Stimulated activated CD4-positive, alpha-beta T cell treated with anti-CD3 and anti-CD28 coated beads, Interleukin-12 subunit alpha, Interleukin-12 subunit beta, amount 100 ng/mL, for 24 hours (primary cell): Measurements from ENCODE around the gene PRRG4.
"Not testable (repeated sequence)": the region's sequence is repeated elsewhere in the genome, so short reads cannot be mapped to it uniquely, and the experiment has no call there.

Source experiments
- DNase-seq, 2 experiments: peaks; one replicate each; pipeline ENCODE4 v3.0.0-alpha.2; 2020; ENCODE audit warnings: low read depth in 2 of 2

Gene PRRG4

DNA sequence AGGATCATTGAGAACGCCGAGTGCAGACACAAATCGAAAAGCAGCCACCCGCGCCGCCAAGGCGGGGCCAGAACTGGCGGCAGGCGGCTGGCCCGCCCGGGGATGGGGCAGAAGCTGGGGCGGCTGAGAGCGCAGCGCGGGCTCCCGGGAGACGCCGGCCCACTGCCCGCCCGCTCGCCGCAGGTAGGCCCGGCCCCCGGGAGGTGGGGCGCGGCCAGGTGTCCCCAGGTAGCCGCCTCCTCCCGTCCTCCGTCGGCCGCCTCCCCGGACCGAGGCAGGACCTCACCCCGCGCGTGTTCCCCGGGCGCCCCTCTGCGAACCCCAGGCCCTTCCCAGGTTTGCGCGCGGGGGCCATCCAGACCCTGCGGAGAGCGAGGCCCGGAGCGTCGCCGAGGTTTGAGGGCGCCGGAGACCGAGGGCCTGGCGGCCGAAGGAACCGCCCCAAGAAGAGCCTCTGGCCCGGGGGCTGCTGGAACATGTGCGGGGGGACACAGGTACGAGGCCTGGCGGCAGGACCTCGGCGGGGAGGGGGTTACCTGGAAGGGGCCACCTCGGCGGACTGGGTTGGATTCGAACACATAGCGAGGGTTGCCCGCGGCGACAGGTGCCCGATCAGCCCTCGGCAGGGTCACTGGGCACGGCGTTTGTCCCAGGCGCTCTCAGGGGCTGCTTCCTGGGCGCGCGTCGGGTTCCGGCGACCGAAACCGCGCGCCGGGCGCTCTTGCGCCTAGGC lies at the start of gene PRRG4:
Gene PRRG4, plus strand, starts transcription at position 248 of the 733 bp plus-strand sequence. CDS start 603 bp downstream, outside the sequence.
- peak; percentile 11 to 28 for DNase-seq

DNA sequence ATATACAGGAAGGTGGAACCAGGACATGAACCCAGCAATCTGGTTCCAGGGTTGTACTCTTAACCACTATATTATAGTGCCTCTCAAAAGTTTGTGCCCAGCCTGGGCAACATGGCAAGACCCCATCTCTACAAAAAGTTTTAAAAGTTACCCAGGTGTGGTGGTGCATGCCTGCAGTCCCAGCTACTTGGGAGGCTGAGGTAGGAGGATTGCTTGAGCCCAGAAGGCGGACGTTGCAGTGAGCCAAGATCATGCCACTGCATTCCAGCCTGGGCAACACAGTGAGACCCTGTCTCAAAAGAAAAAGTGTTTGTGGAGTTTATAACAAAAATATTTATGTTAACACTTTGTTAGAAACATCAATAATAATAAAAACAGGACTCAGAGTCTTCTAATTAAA lies 48.9 kb upstream of the PRRG4 start:
- not testable (repeated sequence) for DNase-seq

DNA sequence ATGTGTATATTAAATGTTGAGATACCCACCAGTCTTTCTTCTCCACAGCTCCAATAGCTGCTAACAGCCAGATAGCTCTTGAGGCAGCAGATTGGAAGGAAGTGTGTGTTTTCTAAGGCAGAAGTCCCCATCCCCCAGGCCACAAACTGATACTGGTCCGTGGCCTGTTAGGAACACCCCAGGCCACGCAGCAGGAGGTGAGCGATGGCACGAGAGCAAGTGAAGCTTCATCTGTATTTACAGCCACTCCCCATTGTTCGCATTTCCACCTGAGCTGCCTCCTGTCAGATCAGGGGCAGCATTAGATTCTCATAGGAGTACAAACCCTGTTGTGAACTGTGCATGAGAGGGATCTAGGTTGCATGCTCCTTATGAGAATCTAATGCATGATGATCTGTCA lies 48.0 kb upstream of the PRRG4 start:
- no peak for DNase-seq

DNA sequence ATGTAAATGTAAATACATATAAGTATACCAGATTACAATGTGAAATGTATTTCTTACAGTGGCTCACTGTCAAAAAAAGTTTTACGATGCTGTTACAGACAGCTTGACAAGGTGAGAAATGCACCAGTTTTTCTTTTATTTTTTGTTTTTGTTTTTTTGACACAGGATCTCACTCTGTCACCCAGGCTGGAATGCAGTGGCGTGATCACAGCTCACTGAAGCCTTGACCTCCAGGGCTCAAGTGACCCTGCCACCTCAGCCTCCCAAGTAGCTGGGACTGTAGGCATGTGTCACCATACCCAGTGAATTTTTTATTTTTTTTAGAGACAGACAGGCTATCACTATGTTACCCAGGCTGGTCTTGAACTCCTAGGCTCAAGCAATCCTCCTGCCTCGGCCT lies 44.5 kb upstream of the PRRG4 start:
- DNase-seq, result no peak

DNA sequence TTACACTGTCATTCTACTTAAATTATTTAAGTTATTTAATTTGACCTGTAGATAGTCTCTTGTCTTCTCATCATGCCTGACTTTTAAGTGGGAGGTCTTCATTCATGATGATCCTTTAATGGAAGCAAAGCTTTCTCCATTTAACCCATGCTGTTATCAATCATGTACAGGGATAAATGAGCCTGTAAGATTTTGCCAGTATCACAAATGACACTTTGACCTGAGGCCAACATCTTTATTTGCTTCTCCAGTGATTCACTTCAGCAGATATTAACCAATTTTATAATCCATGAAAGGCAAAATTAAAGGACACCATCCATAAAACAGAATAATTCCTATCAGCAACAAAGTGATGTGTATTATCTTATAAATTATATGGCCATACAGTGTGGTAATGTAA lies 42.9 kb upstream of the PRRG4 start:
- DNase-seq, result no peak

DNA sequence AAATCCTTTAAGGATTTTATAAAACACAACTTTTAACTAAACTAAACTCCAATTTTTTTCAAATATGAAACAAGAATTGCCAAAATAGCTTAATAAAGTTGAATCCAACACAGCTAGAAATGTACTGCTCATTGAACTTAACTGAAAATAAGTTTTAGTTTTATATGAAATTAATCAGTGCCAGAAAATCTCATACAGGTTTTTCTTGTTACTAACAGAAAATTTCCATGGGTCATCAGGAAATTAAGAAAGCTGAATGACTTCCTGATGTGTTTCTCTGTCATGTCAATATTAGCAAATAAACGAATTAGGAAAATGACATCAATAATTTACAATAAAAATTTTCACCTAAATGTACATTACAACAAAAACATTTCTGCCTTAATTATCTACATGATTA lies 38.8 kb upstream of the PRRG4 start:
- no peak for DNase-seq

DNA sequence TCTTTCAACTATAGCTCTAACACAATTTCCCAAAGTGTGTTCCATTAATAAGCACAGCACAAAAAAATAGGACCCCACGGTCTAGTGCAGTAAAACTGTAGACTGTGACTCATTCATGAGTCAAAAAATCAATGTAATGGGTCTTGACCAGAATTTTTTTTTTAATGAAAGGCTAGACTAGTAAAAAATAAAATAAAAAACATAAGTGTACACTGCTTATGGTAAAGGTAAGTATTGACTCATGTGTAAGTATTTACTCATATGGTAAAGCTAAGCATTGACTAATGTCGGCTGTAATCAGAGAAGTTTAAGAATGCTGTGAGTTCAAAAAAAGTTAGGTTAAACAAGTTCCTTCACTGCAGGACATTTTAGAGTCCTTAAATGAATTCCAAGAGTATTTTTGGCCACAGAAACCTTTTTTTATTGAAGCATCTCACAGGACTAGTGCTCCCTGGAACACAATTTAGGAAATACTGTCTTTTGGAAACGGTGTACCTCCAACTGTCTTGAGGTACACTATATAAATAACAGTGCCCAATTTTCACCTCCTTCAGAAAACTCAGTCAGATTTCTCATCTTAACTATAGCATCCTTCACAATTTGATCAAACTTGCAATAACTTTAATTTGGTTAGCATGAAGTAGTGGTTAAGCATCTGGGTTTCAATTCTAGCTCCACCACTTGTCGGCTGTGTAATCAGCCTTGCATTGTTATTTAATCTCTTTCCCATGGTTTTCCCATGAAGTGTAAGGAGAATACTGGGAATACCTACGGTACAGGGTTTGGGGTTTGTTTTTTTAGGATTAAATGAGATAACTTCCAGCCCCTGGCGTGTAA lies 37.4 kb upstream of the PRRG4 start:
- no peak for DNase-seq

DNA sequence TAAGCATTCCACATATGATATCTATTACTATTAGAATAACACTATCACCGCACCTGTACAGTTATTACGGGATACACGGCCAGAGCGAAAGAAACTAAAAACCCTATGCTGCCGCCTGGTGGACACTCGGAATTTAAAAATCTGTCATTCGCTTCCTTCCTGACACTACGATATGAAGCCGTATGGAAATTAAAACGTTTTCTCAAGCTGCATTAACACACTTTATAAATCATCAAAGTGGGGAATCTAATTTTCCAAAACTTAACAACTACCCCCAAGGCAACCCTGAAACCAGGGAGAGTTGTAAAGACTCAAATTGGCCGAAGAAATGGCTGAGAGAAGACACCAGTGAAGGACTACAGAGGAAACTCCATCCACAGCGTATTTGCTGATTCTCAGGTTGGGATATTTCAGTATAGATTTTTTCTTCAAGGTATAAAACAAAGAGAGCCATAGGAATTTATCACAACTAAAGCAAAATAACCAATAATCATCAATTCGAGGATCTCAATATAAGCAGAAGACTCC lies 36.7 kb upstream of the PRRG4 start:
- DNase-seq, result peak; percentile 25 to 68

DNA sequence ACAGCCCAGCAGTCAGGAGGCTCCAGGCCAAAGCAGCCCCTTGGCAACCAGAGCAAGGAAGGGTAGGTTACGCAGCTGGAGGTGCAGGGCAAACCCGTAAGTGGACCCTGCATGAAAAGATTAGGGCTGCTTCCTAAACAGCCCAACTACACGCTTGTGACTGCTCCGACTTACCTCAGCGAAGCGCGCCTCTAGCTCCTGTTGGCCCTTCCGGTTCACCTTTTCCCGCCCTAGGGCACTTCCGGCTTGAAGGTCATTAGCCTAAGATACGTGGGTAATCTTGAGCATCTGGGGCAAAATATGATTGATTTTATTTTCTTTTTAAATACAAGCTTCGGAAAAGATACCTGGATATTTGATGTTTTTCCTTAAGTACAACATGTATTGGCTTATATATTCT lies 35.3 kb upstream of the PRRG4 start, which contains the start of gene CCDC73:
Gene CCDC73, minus strand, starts transcription at position 224 of the 400 bp plus-strand sequence. CDS start 34,419 bp downstream, outside the sequence.
- DNase-seq, result no peak

DNA sequence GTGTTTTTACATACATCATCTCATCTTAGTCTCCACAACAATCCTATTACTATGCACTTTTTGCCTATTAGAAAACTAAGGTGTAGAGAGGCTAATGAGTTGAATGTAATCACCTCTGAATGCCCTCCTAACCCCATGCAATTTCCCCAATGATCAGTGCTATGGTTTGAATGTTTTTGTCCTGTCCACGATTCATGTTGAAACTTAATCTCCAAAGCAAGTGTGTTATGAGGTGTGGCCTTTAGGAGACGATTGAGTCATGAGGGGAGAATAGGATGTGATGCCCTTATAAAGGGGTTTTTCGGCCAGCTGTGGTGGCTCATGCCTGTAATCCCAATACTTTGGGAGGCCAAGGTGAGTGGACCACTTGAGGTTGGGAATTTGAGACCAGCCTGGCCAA lies 33.3 kb upstream of the PRRG4 start:
- no peak for DNase-seq

DNA sequence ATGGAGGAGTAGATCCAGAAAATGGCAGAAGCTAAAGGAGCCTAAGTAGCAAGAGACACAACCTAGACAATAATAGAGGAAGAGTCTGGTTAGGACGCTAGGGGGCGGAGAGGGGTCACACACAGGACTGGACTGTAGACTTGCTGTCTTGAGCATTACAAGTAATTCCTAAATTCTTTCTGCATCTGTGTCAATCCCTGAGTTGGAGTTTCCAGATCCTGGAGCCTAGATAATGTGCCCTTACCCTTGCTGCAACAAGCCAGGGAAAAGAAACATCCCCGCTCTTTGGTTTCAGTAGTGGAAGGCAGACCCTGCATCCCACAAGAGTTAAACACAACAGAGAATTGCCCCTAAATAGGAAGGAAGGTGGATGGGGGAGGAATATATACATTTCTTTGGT lies 20.4 kb upstream of the PRRG4 start:
- peak; percentile 10 to 58 for DNase-seq

DNA sequence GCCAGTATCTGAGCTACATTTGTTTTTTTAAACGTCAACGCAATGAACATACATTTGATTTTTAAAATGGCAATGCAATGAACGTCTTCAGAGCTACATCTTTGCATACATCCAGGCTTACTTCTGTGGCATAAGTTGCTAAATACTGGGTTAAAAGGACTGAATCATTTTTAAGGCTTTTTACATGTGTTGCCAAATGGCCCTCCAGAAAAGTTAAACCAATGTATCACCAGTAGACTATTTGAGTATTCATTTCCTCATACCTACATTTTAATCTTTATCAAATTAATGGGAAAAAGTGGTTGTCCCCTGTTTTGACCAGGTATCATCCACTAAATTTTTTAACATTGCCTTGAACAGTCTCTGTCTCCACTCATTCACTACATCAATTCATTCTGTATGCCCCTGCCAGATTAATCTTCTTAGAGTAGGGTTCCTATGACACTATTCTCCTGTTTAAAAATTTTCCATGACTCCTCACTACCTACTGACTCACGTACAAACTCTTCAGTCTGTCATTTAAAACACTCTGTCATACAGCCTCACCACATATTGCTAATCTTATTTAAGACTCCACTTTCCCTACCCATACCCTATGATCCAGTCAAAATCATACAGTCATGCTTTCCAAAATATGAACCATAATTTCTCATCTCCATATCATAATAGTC lies 12.4 kb upstream of the PRRG4 start:
- DNase-seq, result no peak

DNA sequence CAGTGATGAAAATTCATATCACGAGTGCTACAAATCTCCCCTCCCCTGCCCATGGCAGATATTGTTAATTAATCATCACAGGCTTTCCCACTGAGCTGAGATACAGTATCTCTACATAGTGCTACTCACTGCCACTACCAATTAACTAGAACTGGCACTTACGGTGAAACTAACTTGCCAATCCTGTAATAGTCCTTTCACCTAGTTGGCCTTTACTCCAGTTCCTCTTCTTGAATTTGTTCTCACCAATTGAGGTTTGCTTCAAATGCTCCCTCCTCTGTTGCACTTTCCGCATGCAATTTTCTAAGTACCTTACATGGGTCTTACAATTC lies 11.9 kb upstream of the PRRG4 start:
- DNase-seq, result no peak

DNA sequence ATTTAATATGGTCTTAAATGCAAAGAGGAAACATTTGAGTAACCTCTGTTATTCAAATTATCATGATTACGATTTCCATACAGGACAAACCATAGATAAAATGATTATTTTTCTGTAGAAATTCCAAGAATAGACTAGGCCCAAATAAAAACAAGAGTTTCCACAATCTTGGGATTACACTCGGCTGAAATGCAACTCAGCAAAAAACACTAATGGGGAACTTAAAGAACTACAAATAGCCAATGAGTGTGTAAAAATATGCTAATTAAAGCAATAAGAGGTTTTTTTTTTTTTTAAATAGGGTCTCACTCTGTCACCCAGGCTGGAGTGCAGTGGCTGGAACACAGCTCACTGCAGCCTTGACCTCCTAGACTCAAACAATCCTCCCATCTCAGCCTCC lies 10.5 kb upstream of the PRRG4 start:
- no peak for DNase-seq

DNA sequence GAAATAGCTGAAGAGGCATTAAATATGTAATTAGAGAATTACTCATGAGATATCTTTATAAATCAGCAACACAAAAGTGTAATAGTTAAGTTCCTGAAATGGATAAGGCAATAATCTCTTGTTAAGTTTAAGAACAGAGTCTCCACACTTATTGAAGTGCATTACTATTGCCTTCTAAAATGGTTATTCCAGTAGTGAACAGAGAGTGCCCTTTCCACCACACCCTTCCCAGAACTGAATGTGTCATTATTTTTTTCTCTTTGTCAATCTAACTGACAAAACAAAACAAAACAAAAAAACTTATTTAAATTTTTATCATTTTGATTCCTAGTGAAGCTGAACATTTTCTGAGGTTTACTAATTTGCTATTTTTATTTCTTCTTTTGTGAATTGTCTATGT lies 9.2 kb upstream of the PRRG4 start:
- DNase-seq, result no peak

DNA sequence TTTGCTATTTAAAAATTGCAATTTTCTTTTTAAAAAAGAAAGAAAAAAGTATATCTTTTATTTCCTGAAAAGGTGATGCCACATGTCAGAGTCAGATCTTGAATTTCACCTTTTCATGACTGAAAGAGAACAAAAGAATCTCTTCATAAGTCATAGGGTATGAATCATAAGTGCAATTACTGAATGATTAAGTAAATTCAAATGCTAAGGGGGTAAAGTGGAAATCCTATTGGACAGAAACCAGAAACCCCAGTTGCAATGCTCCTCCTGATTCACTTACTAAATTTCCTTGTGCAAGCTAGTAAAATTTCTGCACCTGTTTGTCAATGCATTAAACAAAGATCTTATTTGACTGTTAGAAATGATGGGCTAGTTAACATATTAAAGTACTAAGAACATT lies 8.2 kb upstream of the PRRG4 start:
- no peak for DNase-seq

DNA sequence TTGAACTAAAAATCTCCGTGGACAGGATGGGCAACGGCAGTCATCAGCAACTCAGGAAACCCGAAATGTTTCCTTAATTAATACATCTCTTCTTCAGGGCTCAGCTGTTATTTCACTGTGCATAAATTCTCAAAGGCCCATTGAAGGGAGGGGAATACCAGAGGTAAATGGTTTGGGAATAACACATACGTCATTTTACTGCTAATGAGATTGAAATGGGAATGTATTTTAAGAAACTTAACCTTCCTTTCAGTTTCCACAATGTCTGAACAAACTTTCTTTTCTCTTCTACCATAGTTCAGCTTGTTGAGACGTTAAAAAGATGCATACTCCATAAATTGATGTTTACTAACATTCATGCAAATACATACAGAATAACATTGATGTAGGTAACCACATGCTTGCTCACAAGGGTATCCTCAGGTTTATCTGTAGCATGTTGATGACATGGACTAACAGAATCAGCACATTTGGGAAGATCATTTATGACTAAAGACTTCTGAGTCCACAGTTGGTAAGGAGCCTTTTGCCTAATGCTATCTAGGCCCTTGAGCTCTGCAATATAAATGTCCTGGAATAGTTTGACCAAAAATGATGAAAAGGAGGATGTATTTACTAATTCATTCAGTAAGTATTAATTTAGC lies 7.7 kb upstream of the PRRG4 start:
- no peak for DNase-seq

DNA sequence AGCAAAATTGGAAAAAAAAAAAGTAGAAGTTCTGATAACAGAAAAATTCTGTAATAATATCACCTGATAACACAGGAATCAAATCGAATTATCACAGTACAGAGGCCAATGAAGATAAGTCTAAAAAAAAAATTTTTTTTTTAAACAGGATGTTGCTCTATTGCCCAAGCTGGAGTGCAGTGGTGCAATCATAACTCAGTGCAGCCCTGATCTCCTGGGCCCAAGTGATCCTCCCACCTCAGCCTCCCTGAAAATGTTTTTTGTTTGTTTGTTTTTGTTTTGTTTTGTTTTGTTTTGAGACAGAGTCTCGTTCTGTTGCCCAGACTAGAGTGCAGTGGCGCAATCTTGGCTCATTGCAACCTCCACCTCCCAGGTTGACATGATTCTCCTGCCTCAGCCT lies 6.1 kb upstream of the PRRG4 start:
- DNase-seq, result not testable (repeated sequence)

DNA sequence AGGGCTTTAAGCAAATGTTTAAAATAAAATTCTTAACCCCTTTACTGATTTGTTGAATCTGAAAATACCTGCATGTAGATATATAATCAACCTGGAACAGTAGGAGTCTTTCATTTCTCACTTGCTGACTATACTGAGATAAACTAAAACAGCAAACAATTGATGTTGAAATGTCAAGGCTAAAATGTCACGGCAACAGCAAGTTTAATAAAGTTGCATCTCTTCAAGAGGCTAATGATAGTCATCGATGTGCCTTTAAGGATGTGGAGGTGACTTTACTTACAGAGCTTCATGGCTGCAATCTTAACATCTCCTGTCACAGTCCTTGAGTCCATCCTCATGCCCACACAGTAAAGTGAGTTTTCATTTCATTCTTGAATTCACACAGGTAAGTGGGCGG lies 3.6 kb upstream of the PRRG4 start:
- DNase-seq, result no peak

DNA sequence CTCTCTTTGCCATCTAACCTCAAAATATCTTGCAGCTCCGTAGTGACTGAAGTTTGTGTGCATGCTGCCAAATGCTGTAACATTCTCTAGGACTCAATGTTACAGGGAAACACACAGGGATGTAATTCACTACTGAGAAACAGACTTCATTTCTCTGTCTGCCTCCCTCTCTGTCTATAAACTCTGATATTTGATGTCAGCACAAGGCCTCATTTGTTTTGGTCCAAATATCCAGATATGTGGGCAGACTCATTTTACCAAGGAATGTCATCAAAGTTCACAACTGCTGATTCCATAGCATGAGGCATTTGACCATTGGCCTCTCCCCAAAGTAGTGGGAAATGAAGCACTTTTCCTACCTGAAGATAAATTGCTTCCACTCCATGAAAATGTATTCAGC lies 2.5 kb upstream of the PRRG4 start:
- DNase-seq, result no peak

DNA sequence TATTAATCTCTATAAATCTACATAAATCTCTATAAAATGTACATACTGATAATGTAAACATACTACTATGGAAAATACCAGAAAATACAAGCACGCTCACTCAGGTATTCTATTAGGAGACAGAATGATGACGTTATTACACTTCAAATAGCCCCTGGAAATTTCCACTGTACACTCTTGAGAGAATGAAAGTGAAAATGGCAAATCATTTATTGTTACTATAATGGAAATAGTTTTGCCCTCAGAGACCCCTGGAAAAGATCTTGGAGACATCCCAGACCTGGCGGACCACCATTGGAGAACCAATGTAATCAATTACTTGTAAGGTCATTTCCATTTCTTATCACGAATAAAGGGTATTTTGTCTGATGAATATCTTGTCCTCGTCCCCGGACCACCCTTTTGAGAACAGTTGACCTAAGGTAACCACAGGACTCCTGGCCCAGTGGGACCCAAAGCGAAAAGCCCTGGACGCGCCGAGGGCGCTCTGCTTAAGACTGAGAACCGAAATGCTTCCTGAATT lies 509 bp upstream of the PRRG4 start:
- DNase-seq, result no peak

DNA sequence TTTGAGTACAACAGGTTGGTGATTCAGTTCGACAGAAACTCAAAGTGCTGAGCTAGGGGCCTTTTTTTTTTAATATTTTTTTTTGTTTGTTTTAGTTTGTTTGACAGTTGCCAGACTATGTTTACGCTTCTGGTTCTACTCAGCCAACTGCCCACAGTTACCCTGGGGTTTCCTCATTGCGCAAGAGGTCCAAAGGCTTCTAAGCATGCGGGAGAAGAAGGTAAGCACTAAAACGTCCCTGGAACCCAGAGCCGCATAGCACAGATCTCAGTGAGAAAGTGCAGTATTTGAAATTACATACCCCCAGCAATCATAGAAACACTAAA lies 649 bp downstream of the PRRG4 start:
- no peak for DNase-seq
